Pancreas (tissue), 10 donors: Measurements from ENCODE around the gene GRIN2D. TPM values are rescaled to one million over a fixed set of nuclear protein-coding genes. Genes with fewer than 3 reads are reported as not detected.

Experiments
- ATAC-seq, 4 donors: fragments of 200-7000 bp; cut with Tn5 transposase; one replicate each; pipeline versions ENCODE4 v1.8.0 to v1.9.1; 2020; ENCODE audit warnings: mild to moderate bottlenecking in 4 of 4, moderate library complexity in 4 of 4
- DNase-seq, 6 donors: peaks; one replicate each; pipeline ENCODE4 v3.0.0-alpha.2; 2020
- FAIRE-seq: peaks from 2 replicates; lab custom pipeline; 2012; peaks lifted over from hg19 to GRCh38; lab: Jason Lieb, UNC
- H3K27ac ChIP-seq, 4 donors: fragments of 200-600 bp; sonication (generic); 1 replicate in 3 of 4; 2 replicates in 1 of 4; pipeline versions ENCODE4 v1.5.0 to v1.8.0; 2020
- H3K27me3 ChIP-seq, 4 donors: fragments of 200-600 bp; one replicate each; pipeline ENCODE4 v1.8.0; 2021
- H3K36me3 ChIP-seq, 3 donors: fragments of 200-600 bp; sonication (generic) in 1 of 3; one replicate each; pipeline versions ENCODE4 v1.5.0 to v1.8.0; 2020 to 2021
- H3K4me1 ChIP-seq, 3 donors: fragments of 200-600 bp; one replicate each; pipeline ENCODE4 v1.8.0; 2021
- H3K4me3 ChIP-seq, 4 donors: fragments of 200-600 bp; sonication (generic) in 2 of 4; one replicate each; pipeline versions ENCODE4 v1.5.0 to v1.8.0; 2020 to 2021
- H3K9me3 ChIP-seq, 4 donors: fragments of 200-600 bp; one replicate each; pipeline ENCODE4 v1.8.0; 2021
- WGBS, 2 donors: extraction: QIAGEN DNeasy Blood & Tissue Kit; methylation state at CpG; one replicate each; pipeline ENCODE4 v1.1.7; 2013; 5-methylcytosine and 5-hydroxymethylcytosine counted together
- intact Hi-C, 3 donors: fragments of 100-400 bp; cut with DNase I; formaldehyde crosslinking; loops; one replicate each; pipeline versions ENCODE4 v1.11.1 to v1.14.2; 2022
- polyA plus RNA-seq, 2 donors: library from polyadenylated mRNA; stranded (reverse); fragments of 200-250 nt; gene quantifications; one replicate each; pipeline ENCODE4 v1.2.3, GENCODE V29; 2013
- total RNA-seq, 6 donors: library from RNA; stranded (reverse); fragmentation: NEBNext Ultra II Directional in 4 of 6; extraction: Animal tissue kit (Norgen Biotek cat#: 25700) in 4 of 6; gene quantifications; one replicate each; pipeline versions ENCODE4 v1.2.1 to v1.2.4, GENCODE V29; 2021 to 2023
- TF ChIP-seq, protein P1 (sequence below), 4 donors: fragments of 200-600 bp; sonication (generic) in 3 of 4; IDR thresholded peaks; one replicate each; pipeline versions ENCODE4 v1.5.0 to v1.8.0; 2021; ENCODE audit warnings: antibody characterized with exemption in 4 of 4
- donor health status: healthy with polysubstance abuse.
- donor health status: DM: no; HTN: no; CAD: no; lungs with moderate emphysema.
- donor health status: DM: no; HTN: no; CAD: no.
- donor health status: control.
- donor health status: control.
- donor health status: Bipolar disorder and iron deficiency.
- donor health status: DM: yes; HTN: yes; CAD: no.
- donor health status: DM: no; HTN: no; CAD: no.
- donor health status: DM: no; HTN: no; CAD: no.
- donor health status: DM: yes; HTN: yes; CAD: no.

Gene GRIN2D
- total and polyA plus RNA-seq, 8 donors, result 0.04 to 0.66 (median 0.19) TPM; not detected in 1

DNA sequence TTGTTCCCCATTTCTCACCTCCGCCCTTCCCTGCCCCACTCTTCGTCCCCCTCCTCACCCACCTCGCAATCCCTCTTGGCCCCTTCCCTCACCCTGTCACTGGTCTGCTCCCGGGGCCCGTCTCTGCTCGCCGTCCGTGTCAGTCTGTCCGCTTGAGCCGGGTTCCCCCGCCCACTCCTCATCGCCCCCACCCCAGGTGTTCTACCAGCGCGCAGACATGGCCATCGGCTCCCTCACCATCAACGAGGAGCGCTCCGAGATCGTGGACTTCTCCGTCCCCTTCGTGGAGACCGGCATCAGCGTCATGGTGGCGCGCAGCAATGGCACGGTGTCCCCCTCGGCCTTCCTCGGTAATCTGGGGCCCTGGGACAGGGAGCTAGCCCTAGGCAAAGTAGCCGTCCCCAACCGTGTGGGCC lies 22.3 kb downstream of the GRIN2D start:
- TF ChIP-seq, protein P1, sequence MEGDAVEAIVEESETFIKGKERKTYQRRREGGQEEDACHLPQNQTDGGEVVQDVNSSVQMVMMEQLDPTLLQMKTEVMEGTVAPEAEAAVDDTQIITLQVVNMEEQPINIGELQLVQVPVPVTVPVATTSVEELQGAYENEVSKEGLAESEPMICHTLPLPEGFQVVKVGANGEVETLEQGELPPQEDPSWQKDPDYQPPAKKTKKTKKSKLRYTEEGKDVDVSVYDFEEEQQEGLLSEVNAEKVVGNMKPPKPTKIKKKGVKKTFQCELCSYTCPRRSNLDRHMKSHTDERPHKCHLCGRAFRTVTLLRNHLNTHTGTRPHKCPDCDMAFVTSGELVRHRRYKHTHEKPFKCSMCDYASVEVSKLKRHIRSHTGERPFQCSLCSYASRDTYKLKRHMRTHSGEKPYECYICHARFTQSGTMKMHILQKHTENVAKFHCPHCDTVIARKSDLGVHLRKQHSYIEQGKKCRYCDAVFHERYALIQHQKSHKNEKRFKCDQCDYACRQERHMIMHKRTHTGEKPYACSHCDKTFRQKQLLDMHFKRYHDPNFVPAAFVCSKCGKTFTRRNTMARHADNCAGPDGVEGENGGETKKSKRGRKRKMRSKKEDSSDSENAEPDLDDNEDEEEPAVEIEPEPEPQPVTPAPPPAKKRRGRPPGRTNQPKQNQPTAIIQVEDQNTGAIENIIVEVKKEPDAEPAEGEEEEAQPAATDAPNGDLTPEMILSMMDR (IDR thresholded peaks at IDR 0.05), result no peak
- ATAC-seq (no peak), FAIRE-seq (no peak), DNase-seq (peak in 2 of 6 donors; percentile 29 to 66)
- Histone ChIP-seq H3K27me3 (no peaks in the 10 kb centered on the region), H3K9me3 (no peaks in the 10 kb centered on the region), H3K4me3 (no peak overlapping the region), H3K36me3 (no peaks in the 10 kb centered on the region), H3K4me1 (no peaks in the 10 kb centered on the region), H3K27ac (no peak overlapping the region)
- WGBS, 2 donors, result 41% methylated on average over 28 to 30 of the region's 30 CpGs
- intact Hi-C loops, result no loop called here

- intact Hi-C loops, result no loop called here
- no peak for FAIRE-seq
- no peaks in the 10 kb centered on the region for H3K36me3 ChIP-seq
- no peak for DNase-seq
- WGBS, 2 donors, result 53 to 62% methylated on average over 7 of the region's 7 CpGs
- no peak for ATAC-seq
- no peaks in the 10 kb centered on the region for H3K27me3 ChIP-seq
- H3K4me1 ChIP-seq, result no peaks in the 10 kb centered on the region
- no peaks in the 10 kb centered on the region for H3K9me3 ChIP-seq
- TF ChIP-seq, protein P1 (IDR thresholded peaks at IDR 0.05), result no peak
- H3K4me3 ChIP-seq, result no peak overlapping the region
- no peak overlapping the region for H3K27ac ChIP-seq
These were observed 24.0 kb downstream of the GRIN2D start for GRCh38 chr19:48417421-48417820.

DNA sequence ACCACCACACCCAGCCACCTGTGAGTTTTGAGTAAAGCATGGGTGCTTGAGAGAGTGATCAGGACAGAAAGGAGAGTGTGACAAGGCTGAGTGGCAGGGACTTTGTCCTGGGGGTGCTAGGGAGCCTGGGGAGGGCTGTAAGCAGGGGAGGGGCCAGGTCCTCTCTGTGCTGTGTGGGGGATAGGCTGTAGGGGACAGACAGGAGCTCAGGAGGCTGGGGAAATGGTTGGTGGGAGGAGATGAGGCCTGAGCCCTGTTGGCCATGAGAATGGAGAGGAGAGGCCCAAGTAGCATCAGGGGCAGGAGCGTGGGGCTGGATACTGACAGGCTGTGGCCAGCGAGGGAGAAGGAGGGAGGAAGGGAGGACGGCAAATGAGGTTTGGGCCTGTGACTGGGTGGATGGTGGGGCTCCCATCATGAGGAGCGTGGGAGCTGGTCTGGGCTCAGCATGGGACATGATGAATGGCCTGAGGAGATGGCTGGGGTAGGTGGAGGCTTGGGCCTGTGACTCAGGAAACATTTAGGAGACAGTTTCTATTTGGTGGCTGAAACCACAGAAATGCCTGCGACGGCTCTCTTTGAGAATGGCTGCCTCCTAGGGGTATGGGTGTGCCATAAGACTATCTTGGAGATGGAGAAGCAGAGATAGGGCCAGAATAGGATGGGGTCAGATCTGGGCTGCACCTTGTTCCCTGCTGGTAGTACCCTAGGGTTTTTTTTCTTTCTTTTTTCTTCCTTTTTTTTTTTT lies 25.0 kb downstream of the GRIN2D start:
- ATAC-seq (no peak), DNase-seq (no peak), FAIRE-seq (no peak)
- Histone ChIP-seq H3K9me3 (no peaks in the 10 kb centered on the region), H3K27me3 (no peaks in the 10 kb centered on the region), H3K4me1 (no peaks in the 10 kb centered on the region), H3K36me3 (no peaks in the 10 kb centered on the region), H3K4me3 (no peak overlapping the region), H3K27ac (no peak overlapping the region)
- 85 to 88% methylated on average over 6 of the region's 6 CpGs for WGBS, 2 donors
- intact Hi-C loops, result no loop called here
- TF ChIP-seq, protein P1 (IDR thresholded peaks at IDR 0.05), result no peak

GRCh38 chr19:48419158-48419920 lies 25.9 kb downstream of the GRIN2D start:
- no peaks in the 10 kb centered on the region for H3K9me3 ChIP-seq
- no peaks in the 10 kb centered on the region for H3K36me3 ChIP-seq
- H3K27me3 ChIP-seq, result no peaks in the 10 kb centered on the region
- WGBS, 2 donors, result 69 to 70% methylated on average over 31 of the region's 31 CpGs
- no peaks in the 10 kb centered on the region for H3K4me1 ChIP-seq
- ATAC-seq, result peak in 3 of 4 donors; percentile 33 to 55 (median 54)
- intact Hi-C loops, result no loop called here
- FAIRE-seq, result no peak
- TF ChIP-seq, protein P1 (IDR thresholded peaks at IDR 0.05), result no peak
- H3K4me3 ChIP-seq, result no peak overlapping the region
- H3K27ac ChIP-seq, result no peak overlapping the region
- peak in 1 of 6 donors; percentile 27 for DNase-seq
